ENCODE data around the gene LMX1B. TPM values are rescaled to one million over a fixed set of nuclear protein-coding genes. Genes with fewer than 3 reads are reported as not detected.

The LMX1B gene
- polyA plus RNA-seq, 1 donor (not counting 4 experiments of a cell fraction or from before 2014, with no cell fraction given), result 0.24 TPM

DNA sequence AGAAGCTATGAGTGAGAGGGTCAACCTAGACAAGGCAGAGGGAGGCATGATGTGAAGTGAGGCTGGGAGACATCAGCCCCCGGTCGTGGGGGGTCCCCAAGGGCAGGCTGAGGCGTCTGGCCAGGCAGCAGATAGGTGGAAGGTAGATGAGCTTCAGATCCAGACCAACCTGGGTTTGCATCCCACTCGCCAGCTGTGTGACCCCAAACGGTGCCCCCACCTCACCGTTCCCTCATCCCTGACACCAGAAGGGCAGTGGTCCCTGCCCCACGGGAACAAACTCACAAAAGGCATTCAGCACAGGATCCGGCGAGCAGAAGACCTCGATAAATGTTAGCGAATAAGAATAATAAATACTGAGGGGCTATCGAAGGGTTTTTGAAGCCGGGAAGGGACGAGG lies 27.5 kb upstream of the LMX1B start:
- FAIRE-seq (no peak), DNase-seq (ENCODE audit: low read depth, low spot score) (no peak)
- H3K27me3 ChIP-seq (ENCODE audit: control insufficient read depth, extremely low read depth, insufficient read depth, low read length), result peaks cover 28% of the 10 kb centered on the region
- no peaks in the 10 kb centered on the region for H4K20me1 ChIP-seq (ENCODE audit: control insufficient read depth, extremely low read depth, insufficient read depth, low read length)
- no peaks in the 10 kb centered on the region for H3K9me3 ChIP-seq (ENCODE audit: control insufficient read depth, low read depth, low read length)
- no peak overlapping the region for H3K4me2 ChIP-seq (ENCODE audit: control insufficient read depth, extremely low read depth, insufficient read depth, low read depth, low read length)
- H3K4me3 ChIP-seq (ENCODE audit: control insufficient read depth in 2 of 3, extremely low read depth in 1 of 3, insufficient read depth in 2 of 3, low read depth in 1 of 3, low read length in 3 of 3), result no peak overlapping the region
- H3K27ac ChIP-seq (ENCODE audit: control insufficient read depth, insufficient read depth, low read length), result no peak overlapping the region
- no peaks in the 10 kb centered on the region for H3K36me3 ChIP-seq (ENCODE audit: control insufficient read depth in 2 of 2, extremely low read depth in 1 of 2, insufficient read depth in 2 of 2, low read length in 2 of 2)
- no peak overlapping the region for H3K9ac ChIP-seq (ENCODE audit: control insufficient read depth, extremely low read depth, insufficient read depth, low read length)
- TF ChIP-seq EZH2 (IDR thresholded peaks at IDR 0.05; ENCODE audit: low read length) (no peak), CTCF (optimal IDR thresholded peaks at IDR 0.05 in 1 of 3, IDR thresholded peaks at IDR 0.05 in 1 of 3, conservative IDR thresholded peaks at IDR 0.05 in 1 of 3; ENCODE audit: extremely low read depth in 1 of 3, insufficient read depth in 2 of 3, low read length in 3 of 3) (no peak)
- H3K4me1 ChIP-seq (ENCODE audit: control insufficient read depth, extremely low read depth, insufficient read depth, low read length), result no peaks in the 10 kb centered on the region
- no peaks in the 10 kb centered on the region for H3K79me2 ChIP-seq (ENCODE audit: control insufficient read depth, insufficient read depth, low read length)
- H3K9me1 ChIP-seq (ENCODE audit: control insufficient read depth, extremely low read depth, insufficient read depth, low read length), result no peaks in the 10 kb centered on the region
- dilution Hi-C loops (cut with MboI; ENCODE audit: extremely low pct_ligation_motif_present, low sequenced_read_pairs), result no loop called here
- H2AFZ ChIP-seq (ENCODE audit: control insufficient read depth, low read length), result no peak overlapping the region

DNA sequence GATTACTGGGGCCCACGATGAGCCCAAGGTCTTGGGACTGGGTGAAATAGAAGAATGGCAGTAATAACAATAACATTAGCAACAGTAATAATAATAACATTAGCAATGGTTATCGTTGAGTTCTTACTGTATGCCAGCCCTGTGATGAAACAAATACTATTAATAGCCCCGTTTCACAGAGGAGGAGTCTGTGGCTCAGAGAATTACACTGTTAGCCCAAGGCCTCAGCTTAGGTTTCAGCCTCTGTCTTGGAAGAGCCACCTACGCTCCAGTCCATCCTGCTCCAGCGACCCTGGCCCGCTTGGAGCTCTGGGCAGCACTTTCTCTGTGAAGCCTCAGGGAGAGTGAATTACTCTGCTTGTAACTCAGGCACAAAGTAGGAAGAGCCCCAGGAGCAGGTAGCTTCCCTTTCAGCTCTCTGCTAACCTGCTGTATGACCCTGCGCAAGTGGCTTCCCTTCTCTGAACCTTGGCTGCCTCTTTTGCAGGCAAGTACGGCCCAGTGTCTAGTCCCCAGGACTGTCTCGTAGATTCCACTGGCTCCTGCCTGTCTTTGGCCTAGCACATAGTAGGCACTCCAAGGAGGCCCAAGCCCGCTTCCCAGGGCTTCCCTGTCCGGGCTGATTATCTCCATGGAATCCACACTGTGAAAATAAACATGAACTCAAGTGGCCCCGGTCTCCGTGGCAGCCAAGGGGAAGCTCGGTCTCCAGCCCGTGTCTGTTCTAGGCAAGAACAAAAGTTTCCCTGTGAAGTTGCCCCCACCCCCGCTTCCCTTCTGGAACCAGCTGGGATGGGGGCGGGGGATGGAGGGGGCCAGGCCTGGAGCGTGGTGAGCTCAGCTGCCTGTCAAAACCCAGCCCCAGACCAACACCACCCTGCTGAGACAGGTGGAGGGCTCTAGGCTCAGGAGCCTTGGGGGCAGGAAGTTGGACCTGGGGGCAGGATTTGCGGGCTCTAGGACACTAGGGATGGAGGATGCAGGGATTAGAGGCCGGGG lies 26.2 kb upstream of the LMX1B start:
- Histone ChIP-seq H3K9me1 (ENCODE audit: control insufficient read depth, extremely low read depth, insufficient read depth, low read length) (no peaks in the 10 kb centered on the region), H3K27ac (ENCODE audit: control insufficient read depth, insufficient read depth, low read length) (no peak overlapping the region), H3K27me3 (ENCODE audit: control insufficient read depth, extremely low read depth, insufficient read depth, low read length) (peaks cover 27% of the 10 kb centered on the region), H4K20me1 (ENCODE audit: control insufficient read depth, extremely low read depth, insufficient read depth, low read length) (no peaks in the 10 kb centered on the region), H3K4me1 (ENCODE audit: control insufficient read depth, extremely low read depth, insufficient read depth, low read length) (no peaks in the 10 kb centered on the region), H3K79me2 (ENCODE audit: control insufficient read depth, insufficient read depth, low read length) (no peaks in the 10 kb centered on the region), H3K36me3 (ENCODE audit: control insufficient read depth in 2 of 2, extremely low read depth in 1 of 2, insufficient read depth in 2 of 2, low read length in 2 of 2) (no peaks in the 10 kb centered on the region), H3K4me3 (ENCODE audit: control insufficient read depth in 2 of 3, extremely low read depth in 1 of 3, insufficient read depth in 2 of 3, low read depth in 1 of 3, low read length in 3 of 3) (no peak overlapping the region), H3K9ac (ENCODE audit: control insufficient read depth, extremely low read depth, insufficient read depth, low read length) (no peak overlapping the region), H3K9me3 (ENCODE audit: control insufficient read depth, low read depth, low read length) (no peaks in the 10 kb centered on the region), H2AFZ (ENCODE audit: control insufficient read depth, low read length) (no peak overlapping the region), H3K4me2 (ENCODE audit: control insufficient read depth, extremely low read depth, insufficient read depth, low read depth, low read length) (no peak overlapping the region)
- DNase-seq (ENCODE audit: low read depth, low spot score) (no peak), FAIRE-seq (no peak)
- TF ChIP-seq CTCF (optimal IDR thresholded peaks at IDR 0.05 in 1 of 3, IDR thresholded peaks at IDR 0.05 in 1 of 3, conservative IDR thresholded peaks at IDR 0.05 in 1 of 3; ENCODE audit: extremely low read depth in 1 of 3, insufficient read depth in 2 of 3, low read length in 3 of 3), result no peak
- no peak for TF ChIP-seq EZH2 (IDR thresholded peaks at IDR 0.05; ENCODE audit: low read length)
- dilution Hi-C loops (cut with MboI; ENCODE audit: extremely low pct_ligation_motif_present, low sequenced_read_pairs), result no loop called here
